ENCODE data around the gene STXBP4.
A peak's percentile ranks its signal among the peaks of the same experiment; 100 is the strongest.

STXBP4 gene

DNA sequence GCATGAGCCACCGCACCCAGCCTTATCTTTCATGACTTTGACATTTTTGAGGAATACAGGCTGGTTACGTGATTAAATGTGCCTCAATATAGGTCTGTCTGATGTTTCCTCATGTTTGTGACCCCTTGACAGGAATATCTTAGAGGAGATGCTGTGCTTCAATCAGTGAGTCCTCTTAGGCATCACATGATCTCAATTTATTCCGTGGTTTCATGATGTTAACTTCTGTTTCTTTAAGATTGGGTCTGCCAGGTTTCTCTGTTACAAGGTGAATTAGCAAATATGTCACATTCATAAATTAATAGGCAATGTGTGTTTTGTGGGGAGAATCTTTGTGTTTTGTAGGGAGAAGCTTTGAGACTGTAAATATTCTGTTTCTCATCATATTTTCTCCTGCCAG, 3.3 kb downstream of the STXBP4 start:
- no peak for DNase-seq

DNA sequence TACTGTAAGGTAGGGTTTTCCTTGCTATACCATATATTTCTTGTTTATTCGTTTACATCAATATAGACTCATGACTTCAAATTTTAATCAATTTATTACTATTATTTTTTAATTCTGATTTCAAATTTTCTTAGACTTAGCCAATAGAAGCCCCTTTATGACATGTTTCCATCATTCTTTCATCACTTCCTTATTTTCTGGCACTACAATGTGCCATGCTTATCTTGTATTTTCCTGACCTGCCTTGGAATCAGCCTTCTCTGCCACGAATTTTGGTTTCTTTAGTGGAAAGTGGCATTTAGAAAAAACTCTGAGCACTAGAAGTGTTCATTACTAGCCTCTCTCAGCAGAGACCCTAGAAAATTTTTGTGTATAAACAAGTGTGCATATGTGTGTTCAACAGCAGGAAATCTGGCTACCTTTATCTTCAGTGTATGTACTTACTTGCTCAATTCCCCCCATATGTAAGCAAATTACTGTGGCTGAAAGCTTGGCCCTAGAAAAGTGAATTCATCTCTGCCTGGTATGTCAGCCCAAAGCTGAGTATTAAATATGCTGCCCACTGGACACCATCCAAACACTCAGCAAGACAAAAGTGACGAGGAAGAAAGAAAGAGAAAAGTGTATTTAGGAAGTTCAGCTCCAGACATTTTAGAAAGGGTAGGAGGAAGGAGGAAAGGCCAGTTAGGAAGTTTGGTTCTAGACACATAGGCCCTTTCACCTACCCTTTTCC, 4.0 kb downstream of the STXBP4 start:
- DNase-seq: no peak

DNA sequence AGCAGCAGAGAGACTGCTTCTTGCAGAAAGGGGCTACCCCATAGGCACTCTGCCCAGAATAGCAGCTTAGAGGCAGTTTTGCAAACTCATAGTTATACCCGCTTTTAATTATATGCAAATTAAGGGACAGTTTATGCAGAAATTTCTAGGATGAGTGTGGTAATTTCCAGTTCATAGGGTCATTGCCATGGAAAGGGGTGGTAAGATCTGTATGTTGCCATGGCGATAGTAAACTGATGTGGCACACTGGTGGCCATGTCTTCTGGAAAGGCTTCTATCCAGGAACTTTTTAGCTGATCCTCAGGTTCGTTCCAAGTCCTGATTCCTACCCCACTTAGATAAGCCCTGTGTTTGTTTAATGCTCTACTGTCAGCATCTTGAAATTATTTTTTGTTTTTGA, 6.2 kb downstream of the STXBP4 start:
- no peak for DNase-seq

DNA sequence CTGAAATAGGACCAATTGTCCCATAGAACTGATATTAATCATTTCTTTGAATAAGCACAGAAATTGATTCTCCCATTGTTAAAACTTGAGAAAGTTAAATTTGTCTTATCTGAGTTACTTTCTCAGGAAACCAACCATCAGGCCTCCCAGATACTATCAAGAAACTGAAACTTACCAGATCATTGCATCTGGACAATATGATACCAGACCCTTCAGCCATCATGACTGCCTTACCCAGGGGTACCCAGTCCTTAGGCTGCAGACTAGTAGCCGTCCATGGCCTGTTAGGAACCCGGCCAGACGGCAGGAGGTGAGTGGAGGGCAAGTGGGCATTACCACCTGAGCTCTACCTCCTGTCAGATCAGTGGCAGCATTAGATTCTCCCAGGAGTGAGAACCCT, 7.8 kb downstream of the STXBP4 start:
- DNase-seq: no peak

DNA sequence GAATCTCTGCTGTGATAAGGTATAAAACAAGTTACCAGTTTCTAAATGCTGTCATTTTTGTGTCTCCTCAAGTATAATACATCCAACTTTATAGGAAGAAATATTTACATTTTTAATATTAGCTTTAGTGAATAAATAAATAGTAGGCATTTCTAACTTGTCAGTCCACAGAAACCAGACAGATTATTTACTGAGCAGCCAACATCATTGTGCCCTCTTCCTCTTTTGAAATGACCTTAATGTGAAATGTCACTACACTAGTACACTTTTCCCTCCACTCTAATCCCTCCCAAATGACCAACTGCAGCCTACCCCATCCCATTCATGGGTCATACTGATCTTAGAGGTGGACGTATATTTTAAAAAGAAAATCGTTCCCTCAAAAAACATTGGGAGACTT, 9.2 kb downstream of the STXBP4 start:
- no peak for DNase-seq

DNA sequence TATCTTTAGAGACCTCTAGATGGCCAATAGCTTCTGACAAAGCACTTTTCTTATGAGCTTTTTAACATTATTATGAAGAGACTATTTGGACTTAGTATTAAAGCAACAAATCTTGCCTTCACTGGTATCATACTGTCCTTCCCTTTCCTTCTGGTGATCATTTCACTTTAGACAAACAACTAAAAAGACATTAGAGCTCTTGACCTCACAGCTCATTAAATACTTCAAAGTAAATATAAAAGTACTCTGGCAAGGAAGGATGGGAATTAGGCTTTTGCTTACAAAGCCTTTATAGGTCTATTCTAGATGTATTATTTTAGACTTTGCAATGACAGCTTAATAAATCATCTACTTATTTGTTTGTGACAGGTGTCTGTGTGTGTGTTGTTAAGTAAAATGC, 11.1 kb downstream of the STXBP4 start:
- DNase-seq: no peak

DNA sequence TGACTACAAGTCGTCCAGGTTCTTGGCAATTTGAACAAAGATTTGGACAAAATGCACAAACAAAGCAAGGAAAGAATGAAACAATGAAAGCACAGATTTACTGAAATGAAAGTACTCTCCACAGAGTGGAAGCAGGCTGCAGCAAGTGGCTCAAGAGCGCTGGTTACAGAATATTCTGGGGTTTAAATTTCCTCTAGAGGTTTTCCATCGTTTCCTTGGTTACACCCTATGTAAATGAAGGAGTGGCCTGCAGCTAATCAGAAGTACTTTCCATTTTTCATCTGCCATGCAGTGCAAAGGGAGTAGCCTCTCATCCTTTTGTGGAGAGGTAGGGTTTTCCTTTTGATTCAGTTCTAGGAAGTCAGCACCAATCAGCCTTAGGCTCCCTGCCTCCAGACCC, 11.8 kb downstream of the STXBP4 start:
- no peak for DNase-seq

DNA sequence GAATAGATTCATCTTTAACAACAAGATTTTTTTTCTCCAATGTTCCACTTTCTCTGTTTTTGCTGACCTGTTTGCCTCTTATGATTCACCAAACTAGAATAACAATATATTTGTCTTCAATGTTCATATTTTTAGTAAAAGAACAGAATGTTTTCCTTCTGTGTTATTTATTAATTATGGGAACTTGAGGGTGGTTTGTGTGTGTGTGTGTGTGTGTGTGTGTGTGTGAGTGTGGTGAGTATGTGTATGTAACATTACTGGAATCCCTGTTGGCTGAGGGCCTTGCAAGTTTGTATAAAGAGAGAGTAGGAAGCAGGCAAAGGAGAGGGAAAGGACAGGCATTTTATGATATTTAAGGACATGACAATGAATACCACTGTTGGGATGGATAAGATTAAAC, 13.8 kb downstream of the STXBP4 start:
- no peak for DNase-seq

DNA sequence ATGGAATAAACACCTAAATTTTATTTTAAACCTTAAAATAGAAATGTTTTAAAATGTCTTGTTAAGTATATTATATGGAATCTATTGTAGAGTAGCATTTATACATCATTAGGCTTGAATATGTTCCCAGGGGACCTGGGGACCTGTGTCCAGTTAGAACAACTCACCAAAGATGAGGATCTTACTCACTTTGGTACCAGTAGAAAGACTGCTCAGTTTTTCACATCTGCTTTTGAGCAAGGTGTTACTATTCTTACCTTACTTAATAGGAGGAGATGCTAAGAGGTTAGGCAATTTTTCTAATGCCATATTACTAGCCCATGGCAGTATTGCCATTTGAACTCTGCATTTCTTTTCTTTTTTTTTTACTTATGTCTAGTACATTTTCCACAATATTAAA, 14.7 kb downstream of the STXBP4 start:
- DNase-seq: no peak

DNA sequence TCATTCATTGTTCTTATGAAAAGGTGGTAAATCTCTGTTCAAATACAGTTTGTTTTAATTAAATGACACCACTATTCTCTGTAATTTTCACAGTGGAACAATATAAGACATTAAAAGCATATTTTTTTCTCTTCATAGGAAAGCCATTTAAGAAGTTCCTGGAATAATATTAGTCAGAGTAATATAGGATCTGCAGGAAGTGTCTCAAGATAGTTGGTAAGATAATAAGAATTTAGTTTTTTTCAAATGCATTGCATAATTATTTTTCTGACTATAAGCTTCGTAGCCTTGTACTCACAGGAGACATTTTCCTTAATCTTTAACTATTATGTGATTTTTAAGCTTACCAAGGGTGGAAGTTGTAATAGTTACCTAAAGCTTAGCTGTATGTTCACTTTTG, 16.9 kb downstream of the STXBP4 start:
- DNase-seq: no peak

DNA sequence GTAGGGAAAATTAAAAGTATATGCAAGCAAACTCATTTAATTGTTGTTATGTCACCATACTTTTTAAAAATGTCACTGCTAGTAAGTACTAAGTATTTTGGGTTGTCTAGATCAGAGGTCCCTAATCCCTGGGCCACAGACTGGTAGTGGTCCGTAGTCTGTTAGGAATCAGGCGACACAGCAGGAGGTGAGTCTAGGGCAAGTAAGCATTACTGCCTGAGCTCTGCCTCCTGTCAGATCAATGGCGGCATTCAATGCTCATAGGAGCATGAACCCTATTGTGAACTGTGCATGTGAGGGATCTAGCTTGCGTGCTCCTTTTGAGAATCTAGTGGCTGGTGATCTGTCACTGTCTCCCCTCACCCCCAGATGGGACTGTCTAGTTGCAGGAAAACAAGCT, 21.6 kb downstream of the STXBP4 start:
- no peak for DNase-seq

DNA sequence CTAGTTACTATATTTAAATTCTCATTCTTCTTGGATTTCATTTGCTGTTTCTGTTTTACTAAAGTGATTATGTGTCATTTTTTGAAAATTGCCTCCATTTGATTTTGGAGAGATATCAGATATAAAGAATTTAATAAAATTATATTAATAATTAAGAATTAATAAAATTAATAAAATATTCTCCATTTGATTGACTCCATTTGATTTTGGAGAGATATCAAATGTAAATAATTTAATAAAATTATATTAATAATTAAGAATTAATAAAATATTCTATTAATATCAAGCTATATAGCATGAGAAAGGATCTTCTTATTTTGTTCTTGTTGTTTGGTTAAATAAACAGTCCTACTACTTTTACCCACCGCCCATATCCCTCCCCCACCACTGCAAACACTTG, 23.0 kb downstream of the STXBP4 start:
- DNase-seq: no peak

DNA sequence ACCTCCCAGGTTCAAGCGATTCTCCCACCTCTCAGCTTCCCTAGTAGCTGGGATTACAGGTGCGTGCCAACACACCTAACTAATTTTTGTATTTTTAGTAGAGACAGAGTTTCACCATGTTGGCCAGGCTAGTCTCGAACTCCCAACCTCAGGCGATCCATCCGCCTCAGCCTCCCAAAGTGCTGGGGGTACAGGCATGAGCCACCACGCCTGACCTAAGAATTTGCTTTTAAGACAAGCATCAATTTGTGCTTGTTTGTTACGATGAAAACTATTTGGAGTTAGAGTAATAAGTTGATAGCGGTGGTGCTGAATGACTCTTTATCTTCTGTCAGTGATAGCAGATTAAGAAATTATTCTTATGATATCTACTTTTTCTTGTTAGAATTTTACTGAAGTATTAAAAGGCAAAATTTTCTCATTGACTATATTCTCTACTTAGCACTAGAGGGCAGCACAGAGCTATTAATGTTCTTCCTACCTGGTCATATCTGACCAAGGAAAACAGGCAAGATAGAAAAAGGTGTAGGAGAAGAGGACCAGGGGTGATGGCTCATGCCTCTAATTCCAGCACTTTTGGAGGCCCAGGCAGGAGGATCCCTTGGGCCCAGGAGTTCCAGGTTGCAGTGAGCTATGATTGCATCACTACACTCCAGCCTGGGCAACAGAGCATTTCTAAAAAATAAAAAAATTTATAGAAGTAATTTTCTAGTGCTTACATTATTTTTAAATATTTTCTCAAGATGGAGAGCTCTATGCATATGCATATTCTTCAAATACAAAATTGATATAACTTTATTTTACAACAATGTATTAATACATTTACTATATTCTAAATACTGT, 24.5 kb downstream of the STXBP4 start:
- peak in 2 of 5 experiments; percentile 9 to 62 for DNase-seq

DNA sequence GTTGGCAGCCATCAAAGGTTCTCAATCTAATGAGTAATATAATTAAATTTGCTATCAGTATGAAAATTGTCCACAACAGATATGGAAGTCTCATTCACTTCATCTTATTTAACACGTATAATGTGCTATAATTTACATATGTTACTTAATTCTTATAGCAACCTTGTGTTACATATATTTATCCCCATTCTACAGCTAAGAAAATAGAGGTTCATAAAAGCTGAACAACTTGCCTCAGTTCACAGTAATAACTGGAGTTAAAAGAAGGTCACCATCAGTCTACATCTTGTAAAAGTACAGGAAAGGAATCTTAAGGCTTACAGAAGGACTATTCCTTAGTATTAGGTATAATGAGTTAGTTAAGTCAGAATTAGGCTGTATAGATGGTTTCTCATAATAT, 27.9 kb downstream of the STXBP4 start:
- DNase-seq: no peak

DNA sequence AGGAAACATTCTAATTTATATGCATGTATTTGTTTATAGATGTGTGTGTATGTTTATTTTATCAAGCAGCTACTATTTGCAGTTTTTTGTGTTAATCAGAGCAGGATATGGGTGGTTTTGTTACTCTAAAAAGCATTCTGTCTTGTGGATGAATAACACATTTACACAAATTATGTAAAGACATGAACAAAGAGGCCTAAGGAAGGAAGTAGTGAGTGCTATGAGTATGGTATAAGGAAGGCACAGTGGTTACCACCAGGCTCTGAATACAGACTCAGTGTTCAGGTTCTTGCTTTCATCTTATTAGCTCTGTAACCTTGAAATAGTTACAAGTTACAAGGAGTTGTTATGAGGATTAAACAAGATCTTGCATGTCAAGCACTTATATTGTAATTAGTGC, 33.9 kb downstream of the STXBP4 start:
- DNase-seq: peak in 1 of 5 experiments; percentile 26

DNA sequence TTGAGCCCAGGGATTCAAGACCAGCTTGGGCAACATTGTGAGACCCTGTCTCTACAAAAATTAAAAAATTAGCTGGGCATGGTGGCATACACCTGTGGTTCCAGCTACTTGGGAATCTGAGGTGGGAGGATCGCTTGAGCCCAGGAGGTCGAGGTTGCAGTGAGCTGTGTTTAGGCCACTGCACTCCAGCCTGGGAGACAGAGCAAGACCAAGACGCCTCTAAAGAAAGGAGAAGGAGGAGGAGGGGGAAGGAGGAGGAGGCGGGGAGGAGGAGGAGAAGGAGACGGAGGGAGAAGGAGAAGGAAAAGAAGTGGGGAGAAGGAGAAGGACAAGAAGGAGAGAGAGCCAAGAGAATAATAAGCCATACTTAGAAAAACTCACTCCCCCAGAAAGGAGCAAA, 35.9 kb downstream of the STXBP4 start:
- DNase-seq: no peak

DNA sequence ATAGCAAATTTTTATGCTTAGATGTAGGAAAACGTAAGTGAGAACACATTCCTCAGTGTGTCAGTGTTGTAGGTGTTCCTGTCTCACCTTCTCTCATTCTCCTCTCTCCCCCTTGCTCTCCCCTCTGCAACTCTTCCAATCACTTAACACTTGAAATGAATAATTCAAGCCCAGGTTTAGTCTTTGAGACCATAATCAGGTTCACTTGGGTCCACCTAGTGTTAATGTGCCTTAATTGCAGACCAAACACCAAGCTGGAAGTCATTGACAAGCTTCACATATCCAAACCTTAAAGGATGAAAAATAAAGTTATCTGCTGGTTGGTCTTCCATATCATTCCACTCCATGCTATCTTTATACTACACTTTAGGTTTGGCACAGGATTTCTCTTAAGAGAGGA, 37.0 kb downstream of the STXBP4 start:
- DNase-seq: peak in 1 of 5 experiments; percentile 40

DNA sequence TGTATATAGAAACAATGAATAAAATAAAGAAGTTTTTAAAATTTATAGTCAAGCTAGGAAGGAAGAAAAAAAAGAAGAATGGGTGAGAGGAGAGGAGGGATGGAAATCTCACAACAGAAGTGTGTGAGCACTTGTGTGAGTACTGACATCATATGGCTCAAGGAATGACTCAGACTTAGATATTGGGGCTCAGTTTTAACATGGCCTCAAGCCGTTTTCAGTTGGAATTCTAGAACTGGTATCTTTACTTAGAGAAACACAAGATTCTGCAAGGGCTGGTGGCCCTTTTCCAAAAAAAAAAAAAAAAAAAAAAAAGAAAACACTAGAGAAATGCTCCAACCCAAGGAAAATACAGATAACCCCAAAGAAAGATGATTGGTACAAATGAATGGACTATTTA, 55.1 kb downstream of the STXBP4 start:
- no peak for DNase-seq

DNA sequence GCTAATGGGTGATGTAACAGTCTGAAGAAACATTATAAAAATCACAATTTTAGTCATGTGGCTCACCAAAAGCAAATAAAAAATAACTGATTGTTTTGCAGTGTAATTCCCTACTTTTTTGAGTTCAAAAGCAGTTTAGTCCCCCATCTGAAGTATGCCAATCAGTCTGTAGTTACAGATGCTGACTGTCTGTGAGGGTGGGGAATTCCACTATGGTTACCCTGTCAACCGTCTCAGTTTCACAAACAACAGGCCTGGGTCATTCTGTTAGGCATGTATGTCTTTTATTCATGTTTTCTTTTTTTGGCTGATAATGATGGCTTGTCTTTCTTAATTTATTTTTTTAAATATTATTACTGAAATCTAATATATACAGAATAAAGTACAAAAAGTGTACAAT, 69.3 kb downstream of the STXBP4 start:
- DNase-seq: peak in 1 of 5 experiments; percentile 82

DNA sequence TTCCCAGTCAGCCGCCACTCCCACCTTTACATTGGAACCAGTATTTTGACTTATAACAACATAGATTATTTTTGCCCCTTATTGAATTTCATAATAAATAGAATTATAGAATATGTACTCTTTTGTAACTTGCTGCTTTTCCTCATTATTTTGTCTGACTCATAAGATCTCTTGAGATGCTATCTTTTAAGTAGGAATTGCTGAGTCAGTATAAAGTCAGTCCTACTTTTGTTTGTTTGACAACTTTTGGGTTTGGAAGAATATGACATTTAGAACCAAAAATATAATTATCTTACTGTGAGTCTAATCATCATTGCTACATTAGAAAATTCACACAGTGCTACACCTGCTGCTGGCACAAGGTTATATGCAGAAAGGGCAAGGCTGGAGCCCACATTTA, 69.7 kb downstream of the STXBP4 start:
- peak in 1 of 5 experiments; percentile 34 for DNase-seq

DNA sequence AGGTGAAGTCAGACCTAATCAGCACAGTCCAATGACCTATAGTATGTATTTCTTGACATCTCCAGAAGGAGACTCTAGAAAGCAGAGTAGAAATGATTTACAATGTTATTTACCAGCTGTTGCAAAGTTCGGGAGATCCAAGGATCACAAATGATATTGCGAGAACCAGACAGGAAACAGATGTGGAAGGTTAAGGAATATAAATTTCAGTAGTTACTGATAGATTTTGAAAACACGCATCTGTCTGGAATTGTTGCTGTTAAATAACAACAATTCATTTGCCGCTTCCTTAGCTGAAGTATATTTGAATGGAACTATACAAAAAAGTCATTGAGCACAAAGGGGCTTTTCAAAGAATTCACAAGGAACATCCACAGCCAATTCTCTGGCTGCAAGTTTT, 72.0 kb downstream of the STXBP4 start:
- no peak for DNase-seq

DNA sequence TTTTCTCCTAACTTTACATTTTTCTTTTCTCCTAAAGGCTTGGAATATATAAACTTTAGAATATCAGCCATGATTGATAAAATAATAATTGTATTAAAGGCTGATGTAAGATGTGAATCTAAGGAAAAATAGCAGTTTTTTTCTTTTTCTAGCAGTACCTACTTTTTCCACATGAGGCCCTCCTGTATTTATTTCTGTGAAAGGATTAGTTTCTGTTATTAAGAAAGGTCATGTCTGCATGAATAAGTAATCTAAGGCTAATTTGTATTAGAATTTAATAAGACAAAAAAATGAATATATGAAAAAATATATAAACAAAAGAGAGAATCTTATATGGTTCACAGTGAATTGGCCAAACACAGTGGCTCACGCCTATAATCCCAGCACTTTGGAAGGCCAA, 85.3 kb downstream of the STXBP4 start:
- DNase-seq: peak in 1 of 5 experiments; percentile 15

DNA sequence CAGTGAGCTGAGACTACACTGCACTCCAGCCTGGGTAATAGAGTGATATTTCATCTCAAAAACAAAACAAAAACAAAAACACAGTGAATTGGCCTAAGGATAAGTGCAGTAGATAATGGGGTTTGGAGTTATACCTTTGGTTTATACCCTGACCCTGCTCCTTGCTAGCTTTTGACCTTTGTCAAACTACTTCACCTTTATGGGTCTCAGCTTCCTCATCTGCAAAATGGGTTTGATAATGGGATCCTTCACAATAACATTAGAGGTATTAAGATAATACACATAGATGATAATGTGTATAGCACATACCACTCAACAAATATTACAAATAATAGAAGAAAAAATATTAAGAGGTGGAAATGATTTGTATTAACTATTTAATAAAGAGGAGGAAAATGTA, 85.9 kb downstream of the STXBP4 start:
- DNase-seq: no peak

DNA sequence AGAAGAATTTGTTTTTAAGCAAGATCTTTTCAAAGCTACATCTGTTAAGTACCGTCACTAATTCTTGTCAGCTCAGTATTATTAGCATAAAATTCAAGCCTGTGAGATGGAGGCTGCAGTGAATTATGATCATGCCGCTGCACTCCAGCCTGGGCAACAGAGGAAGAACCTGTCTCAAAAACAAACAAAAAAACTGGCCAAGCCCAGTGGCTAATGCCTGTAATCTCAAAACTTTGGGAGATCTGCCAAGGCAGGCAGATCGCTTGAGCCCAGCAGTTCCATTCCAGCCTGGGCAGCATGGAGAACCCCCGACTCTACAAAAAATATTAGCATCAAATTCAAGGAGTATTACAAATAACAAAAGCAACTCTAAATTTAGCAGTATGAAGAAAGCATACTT, 88.0 kb downstream of the STXBP4 start:
- no peak for DNase-seq
